ENCODE results near the gene ALOXE3. TPM values are rescaled to one million over a fixed set of nuclear protein-coding genes. Genes with fewer than 3 reads are reported as not detected.
"Not testable (repeated sequence)": the region's sequence is repeated elsewhere in the genome, so short reads cannot be mapped to it uniquely, and the experiment has no call there.

The ALOXE3 gene
- total RNA-seq, 1 donor from 2014 or later: not detected

DNA sequence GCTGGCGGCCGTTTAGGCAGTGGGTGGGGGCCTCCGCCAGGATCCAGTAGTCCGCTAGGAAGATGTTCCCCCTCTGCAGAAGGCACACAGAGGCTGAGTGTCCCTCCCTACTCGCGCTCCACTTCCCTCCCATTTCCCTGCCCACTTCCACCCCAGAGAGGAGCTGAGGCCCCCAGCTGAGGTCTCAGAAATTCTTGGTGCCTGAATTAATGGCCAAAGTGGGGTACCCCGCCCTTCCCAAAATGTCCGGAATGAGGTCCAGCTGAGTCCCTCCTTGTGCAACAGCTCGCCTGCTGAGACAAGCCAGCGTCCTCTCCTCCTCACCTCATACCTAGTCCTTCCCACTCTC is 7.9 kb downstream of the ALOXE3 start:
- no peaks in the 10 kb centered on the region for H3K9me3 ChIP-seq
- no peak for ATAC-seq

DNA sequence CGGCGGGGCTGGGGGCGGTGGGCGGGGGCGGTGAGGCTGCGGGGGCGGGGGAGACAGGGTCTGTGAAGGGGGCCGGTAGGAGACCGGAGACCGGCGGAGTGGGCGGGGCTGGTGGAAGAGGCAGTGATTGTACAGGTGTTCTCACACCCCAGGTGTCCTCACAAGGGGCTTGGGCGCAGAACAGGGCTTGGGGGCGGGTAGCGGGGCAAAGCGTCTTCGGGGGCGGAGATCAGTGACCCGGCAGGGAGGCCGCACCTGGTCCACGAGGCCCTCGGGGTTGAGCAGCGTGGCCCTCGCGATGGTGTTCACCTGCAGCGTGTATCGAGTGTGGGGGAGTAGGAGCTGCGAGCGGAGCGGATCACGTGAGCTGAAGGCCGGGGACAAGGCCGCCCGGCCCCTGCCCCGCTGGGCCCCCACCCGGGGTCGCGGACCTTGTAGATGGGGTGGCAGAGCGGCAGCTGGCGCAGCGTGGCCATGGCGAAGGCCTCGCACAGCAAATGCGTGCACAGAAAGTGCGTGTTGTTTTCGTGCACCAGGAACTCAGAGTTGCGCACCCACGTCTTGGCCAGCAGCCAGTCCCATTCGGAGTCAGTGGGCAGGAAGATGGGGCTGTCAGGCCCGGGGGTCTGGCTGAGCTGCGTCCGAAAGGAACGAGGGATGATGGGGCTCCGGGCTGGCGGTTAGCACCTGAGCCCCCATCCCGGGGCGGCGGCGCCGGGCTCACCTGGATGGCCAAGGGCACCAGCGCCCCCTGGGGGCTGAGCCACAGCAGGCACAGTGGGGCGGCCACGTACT is 8.5 kb downstream of the ALOXE3 start:
- intact Hi-C loops (cut with DNase I): no loop called here
- ATAC-seq (peak; percentile 93), DNase-seq (peak; percentile 90)
- Histone ChIP-seq H3K27me3 (peaks cover 59% of the 10 kb centered on the region), H3K36me3 (no peaks in the 10 kb centered on the region), H3K9me3 (no peaks in the 10 kb centered on the region), H3K4me1 (peaks cover 6% of the 10 kb centered on the region), H3K27ac (no peak overlapping the region), H3K4me3 (peak overlapping the region; percentile 29)
- TF ChIP-seq, protein P1, sequence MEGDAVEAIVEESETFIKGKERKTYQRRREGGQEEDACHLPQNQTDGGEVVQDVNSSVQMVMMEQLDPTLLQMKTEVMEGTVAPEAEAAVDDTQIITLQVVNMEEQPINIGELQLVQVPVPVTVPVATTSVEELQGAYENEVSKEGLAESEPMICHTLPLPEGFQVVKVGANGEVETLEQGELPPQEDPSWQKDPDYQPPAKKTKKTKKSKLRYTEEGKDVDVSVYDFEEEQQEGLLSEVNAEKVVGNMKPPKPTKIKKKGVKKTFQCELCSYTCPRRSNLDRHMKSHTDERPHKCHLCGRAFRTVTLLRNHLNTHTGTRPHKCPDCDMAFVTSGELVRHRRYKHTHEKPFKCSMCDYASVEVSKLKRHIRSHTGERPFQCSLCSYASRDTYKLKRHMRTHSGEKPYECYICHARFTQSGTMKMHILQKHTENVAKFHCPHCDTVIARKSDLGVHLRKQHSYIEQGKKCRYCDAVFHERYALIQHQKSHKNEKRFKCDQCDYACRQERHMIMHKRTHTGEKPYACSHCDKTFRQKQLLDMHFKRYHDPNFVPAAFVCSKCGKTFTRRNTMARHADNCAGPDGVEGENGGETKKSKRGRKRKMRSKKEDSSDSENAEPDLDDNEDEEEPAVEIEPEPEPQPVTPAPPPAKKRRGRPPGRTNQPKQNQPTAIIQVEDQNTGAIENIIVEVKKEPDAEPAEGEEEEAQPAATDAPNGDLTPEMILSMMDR (IDR thresholded peaks at IDR 0.05): peak; percentile 83

More for the DNA sequence above, 7.9 kb downstream of the ALOXE3 start:
- TF ChIP-seq, protein P1 (IDR thresholded peaks at IDR 0.05): no peak
- Histone ChIP-seq H3K4me3 (no peak overlapping the region), H3K27ac (no peak overlapping the region), H3K4me1 (peaks cover 6% of the 10 kb centered on the region), H3K27me3 (peaks cover 65% of the 10 kb centered on the region), H3K36me3 (no peaks in the 10 kb centered on the region)
- intact Hi-C loops (cut with DNase I): no loop called here
- no peak for DNase-seq

DNA sequence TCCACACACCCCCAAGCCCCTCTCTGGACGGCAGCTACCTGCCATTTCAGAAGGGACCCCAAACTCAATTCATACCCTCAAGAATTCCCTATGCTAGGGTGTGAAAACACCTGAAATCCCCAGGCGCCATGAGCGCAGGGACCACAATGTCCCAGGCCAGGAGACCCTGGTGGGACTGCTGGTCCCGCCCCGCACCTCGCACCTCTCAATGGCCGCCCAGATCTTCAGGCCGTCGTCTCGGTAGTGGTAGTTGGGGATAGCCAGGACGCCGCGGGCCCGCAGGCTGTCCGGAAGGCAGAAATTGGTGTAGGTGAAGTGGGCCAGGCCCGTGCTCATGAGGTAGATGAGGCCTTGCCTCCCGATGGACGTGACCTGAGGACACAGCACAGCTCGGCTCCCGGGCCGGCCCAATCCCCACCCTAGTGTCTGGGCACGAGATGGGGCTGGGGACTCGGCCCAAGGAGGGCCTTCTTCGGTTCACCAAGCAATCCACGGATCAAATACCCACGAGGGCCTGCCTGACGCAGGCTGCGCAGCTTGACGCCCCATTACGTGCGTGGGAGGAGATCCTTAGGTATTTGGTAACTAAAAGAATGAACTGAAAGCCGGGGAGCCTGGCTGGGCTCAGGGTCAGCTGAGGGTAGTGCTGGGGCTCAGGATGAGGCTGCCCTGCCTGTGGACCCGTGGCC is 9.2 kb downstream of the ALOXE3 start:
- Histone ChIP-seq H3K27ac (no peak overlapping the region), H3K27me3 (peaks cover 53% of the 10 kb centered on the region), H3K4me3 (no peak overlapping the region), H3K36me3 (no peaks in the 10 kb centered on the region), H3K9me3 (no peaks in the 10 kb centered on the region), H3K4me1 (peaks cover 6% of the 10 kb centered on the region)
- DNase-seq (no peak), ATAC-seq (no peak)
- TF ChIP-seq, protein P1 (IDR thresholded peaks at IDR 0.05): no peak
- intact Hi-C loops (cut with DNase I): no loop called here

DNA sequence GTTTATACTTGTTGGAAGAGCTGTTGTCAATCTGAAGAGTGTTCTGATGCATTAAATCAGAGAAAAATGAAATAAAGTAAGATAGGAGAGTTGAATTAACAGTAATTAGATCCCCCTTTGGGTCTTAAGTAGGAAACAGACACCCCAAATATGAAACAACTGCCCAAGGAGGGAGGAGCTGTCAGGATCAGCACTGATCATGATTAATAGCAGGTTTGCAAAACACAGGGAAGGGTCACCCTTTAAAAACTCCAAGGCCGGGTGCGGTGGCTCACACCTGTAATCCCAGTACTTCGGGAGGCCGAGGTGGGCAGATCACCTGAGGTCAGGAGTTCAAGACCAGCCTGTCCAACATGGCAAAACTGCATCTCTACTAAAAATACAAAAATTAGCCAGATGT is 11.3 kb downstream of the ALOXE3 start:
- H3K9me3 ChIP-seq; DNase-seq; intact Hi-C loops (cut with DNase I); H3K4me3 ChIP-seq; H3K4me1 ChIP-seq; H3K27ac ChIP-seq; ATAC-seq; H3K36me3 ChIP-seq: not testable (repeated sequence)
- H3K27me3 ChIP-seq: peaks cover 33% of the 10 kb centered on the region

DNA sequence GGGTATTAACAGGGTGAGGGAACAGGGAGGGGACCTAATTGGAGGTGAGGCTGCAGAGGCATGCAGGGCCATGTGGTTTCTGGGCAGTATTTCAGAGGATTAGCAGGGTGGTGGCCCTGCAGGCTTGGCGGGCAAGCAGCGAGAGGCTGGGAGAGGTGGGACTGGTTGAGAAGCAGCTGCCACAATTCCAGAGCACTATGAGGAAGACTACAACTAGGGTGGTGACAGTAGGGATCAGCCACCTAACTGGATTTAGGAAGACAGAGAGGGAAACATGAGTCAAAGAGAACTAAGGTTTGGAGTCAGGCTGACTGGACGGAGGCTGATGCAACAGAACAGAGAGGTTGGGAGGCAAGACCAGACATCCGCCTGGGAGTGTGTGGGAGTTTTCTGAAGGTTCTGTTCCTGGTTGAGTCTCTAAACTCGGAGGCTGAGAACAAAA is 12.3 kb downstream of the ALOXE3 start:
- no peak for ATAC-seq
- DNase-seq: peak; percentile 46
- Histone ChIP-seq H3K27ac (no peak overlapping the region), H3K27me3 (peaks cover 23% of the 10 kb centered on the region), H3K9me3 (no peaks in the 10 kb centered on the region), H3K36me3 (no peaks in the 10 kb centered on the region), H3K4me3 (no peak overlapping the region), H3K4me1 (peaks cover 6% of the 10 kb centered on the region)
- TF ChIP-seq, protein P1 (IDR thresholded peaks at IDR 0.05): no peak
- intact Hi-C loops (cut with DNase I): no loop called here

DNA sequence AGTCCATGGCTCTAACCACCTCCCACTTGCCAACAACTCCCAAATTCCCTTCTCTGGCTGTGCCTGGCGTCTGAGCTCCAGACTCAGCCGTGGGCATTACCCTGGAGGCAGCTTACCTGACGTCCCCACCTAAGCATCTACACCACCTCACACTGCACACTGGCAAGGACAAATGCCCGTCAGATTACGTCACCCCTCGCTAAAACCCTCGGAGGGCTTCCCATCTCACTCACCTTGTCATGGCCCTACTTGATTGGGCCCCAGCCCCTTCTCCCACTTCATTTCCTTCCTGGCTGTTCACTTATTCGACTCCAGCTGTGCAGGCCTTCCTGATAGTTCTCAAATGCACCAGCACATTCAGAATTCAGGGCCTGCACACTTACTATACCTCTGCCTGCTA is 13.4 kb downstream of the ALOXE3 start:
- intact Hi-C loops (cut with DNase I): no loop called here

More for the DNA sequence above, 13.4 kb downstream of the ALOXE3 start:
- Histone ChIP-seq H3K36me3 (no peaks in the 10 kb centered on the region), H3K9me3 (no peaks in the 10 kb centered on the region), H3K4me1 (peaks cover 2% of the 10 kb centered on the region), H3K27me3 (peaks cover 12% of the 10 kb centered on the region), H3K27ac (no peak overlapping the region), H3K4me3 (no peak overlapping the region)
- peak; percentile 35 for DNase-seq
- ATAC-seq: no peak
- TF ChIP-seq, protein P1 (IDR thresholded peaks at IDR 0.05): no peak
